ENCODE results near the gene UBE2S. TPM values are rescaled to one million over a fixed set of nuclear protein-coding genes. Genes with fewer than 3 reads are reported as not detected.

Gene UBE2S
- polyA plus RNA-seq, 1 donor from 2014 or later, result 119 TPM

DNA sequence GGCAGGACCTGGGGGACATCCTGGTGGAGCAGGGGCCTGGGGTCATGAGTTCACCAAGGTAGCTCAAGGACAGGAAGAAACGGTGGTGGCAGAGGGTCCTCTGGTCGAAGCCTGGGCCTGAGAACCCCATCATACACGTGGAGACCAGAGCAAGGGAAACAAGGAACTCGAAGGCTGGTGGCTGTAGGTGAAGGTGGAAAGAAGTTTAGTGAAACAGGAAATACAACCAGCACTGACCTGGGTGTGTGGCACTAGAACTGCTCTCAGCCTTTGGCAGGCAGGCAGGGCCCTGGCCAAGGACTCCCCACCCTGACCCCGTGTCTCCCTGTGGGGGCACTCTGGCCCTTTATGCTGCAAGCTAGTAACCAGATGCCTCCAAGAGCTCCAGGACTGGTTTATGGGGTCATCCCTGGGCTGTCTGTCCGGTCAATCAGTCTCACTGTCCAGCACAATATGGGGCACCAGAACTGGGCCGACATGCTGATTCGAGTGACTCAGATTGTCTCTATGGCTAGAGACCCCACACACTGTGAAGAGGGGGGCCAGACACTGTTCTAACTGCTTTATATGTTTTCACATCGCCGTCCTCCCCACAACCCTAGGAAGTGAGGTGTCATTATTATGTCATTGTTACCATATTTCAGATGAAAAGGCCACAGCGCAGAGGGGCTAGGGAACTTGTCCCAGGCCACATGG lies 56.8 kb downstream of the UBE2S start:
- no peaks in the 10 kb centered on the region for H3K9me3 ChIP-seq (ENCODE audit: low read length)

More for the DNA sequence above, 56.8 kb downstream of the UBE2S start:
- H3K9ac ChIP-seq (ENCODE audit: low read length), result no peak overlapping the region
- no peak overlapping the region for H3K4me2 ChIP-seq (ENCODE audit: low read length)
- TF ChIP-seq POLR2AphosphoS5 (IDR thresholded peaks at IDR 0.05), result no peak
- TF ChIP-seq, protein P1, sequence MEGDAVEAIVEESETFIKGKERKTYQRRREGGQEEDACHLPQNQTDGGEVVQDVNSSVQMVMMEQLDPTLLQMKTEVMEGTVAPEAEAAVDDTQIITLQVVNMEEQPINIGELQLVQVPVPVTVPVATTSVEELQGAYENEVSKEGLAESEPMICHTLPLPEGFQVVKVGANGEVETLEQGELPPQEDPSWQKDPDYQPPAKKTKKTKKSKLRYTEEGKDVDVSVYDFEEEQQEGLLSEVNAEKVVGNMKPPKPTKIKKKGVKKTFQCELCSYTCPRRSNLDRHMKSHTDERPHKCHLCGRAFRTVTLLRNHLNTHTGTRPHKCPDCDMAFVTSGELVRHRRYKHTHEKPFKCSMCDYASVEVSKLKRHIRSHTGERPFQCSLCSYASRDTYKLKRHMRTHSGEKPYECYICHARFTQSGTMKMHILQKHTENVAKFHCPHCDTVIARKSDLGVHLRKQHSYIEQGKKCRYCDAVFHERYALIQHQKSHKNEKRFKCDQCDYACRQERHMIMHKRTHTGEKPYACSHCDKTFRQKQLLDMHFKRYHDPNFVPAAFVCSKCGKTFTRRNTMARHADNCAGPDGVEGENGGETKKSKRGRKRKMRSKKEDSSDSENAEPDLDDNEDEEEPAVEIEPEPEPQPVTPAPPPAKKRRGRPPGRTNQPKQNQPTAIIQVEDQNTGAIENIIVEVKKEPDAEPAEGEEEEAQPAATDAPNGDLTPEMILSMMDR (IDR thresholded peaks at IDR 0.05; ENCODE audit: poor library complexity, severe bottlenecking), result no peak
- TF ChIP-seq, protein P2, sequence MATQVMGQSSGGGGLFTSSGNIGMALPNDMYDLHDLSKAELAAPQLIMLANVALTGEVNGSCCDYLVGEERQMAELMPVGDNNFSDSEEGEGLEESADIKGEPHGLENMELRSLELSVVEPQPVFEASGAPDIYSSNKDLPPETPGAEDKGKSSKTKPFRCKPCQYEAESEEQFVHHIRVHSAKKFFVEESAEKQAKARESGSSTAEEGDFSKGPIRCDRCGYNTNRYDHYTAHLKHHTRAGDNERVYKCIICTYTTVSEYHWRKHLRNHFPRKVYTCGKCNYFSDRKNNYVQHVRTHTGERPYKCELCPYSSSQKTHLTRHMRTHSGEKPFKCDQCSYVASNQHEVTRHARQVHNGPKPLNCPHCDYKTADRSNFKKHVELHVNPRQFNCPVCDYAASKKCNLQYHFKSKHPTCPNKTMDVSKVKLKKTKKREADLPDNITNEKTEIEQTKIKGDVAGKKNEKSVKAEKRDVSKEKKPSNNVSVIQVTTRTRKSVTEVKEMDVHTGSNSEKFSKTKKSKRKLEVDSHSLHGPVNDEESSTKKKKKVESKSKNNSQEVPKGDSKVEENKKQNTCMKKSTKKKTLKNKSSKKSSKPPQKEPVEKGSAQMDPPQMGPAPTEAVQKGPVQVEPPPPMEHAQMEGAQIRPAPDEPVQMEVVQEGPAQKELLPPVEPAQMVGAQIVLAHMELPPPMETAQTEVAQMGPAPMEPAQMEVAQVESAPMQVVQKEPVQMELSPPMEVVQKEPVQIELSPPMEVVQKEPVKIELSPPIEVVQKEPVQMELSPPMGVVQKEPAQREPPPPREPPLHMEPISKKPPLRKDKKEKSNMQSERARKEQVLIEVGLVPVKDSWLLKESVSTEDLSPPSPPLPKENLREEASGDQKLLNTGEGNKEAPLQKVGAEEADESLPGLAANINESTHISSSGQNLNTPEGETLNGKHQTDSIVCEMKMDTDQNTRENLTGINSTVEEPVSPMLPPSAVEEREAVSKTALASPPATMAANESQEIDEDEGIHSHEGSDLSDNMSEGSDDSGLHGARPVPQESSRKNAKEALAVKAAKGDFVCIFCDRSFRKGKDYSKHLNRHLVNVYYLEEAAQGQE (IDR thresholded peaks at IDR 0.05; ENCODE audit: borderline replicate concordance), result no peak
- no peak for TF ChIP-seq EP300 (conservative IDR thresholded peaks at IDR 0.05; ENCODE audit: poor library complexity, severe bottlenecking)
- no peak for TF ChIP-seq TAF1 (IDR thresholded peaks at IDR 0.05; ENCODE audit: low read depth)
- TF ChIP-seq MXI1 (conservative IDR thresholded peaks at IDR 0.05; ENCODE audit: poor library complexity, severe bottlenecking), result no peak
- TF ChIP-seq SMC3 (conservative IDR thresholded peaks at IDR 0.05; ENCODE audit: poor library complexity), result no peak
- no peak for TF ChIP-seq EZH2 (IDR thresholded peaks at IDR 0.05; ENCODE audit: borderline replicate concordance, insufficient read depth, low read length, poor library complexity, severe bottlenecking)
- TF ChIP-seq RAD21 (conservative IDR thresholded peaks at IDR 0.05), result no peak
- no peak overlapping the region for H2AFZ ChIP-seq (ENCODE audit: low read depth, low read length)
- H3K36me3 ChIP-seq (ENCODE audit: insufficient read depth, low read length), result no peaks in the 10 kb centered on the region
- no peaks in the 10 kb centered on the region for H4K20me1 ChIP-seq (ENCODE audit: insufficient read depth)
- H3K4me3 ChIP-seq (ENCODE audit: low read length), result no peak overlapping the region
- no peaks in the 10 kb centered on the region for H3K9me2 ChIP-seq (ENCODE audit: insufficient read depth, low read length)
- H3F3A ChIP-seq (ENCODE audit: insufficient read depth, low read length, poor library complexity, severe bottlenecking), result no peaks in the 10 kb centered on the region
- no peaks in the 10 kb centered on the region for H3K79me2 ChIP-seq (replicated peaks; ENCODE audit: insufficient read depth, low read length)
- H3K27me3 ChIP-seq (ENCODE audit: insufficient read depth, low read depth, low read length), result peaks cover 45% of the 10 kb centered on the region
- H3K27ac ChIP-seq (ENCODE audit: low read length), result no peak overlapping the region

Other genes starting within 250 kb of the UBE2S start
- 0.38 and 2.2 TPM in 2 replicates for gene DNAAF3, start 241.2 kb downstream of the UBE2S start, polyA plus RNA-seq
- gene SYT5, start 227.5 kb downstream of the UBE2S start, polyA plus RNA-seq, result 210 and 237 TPM in 2 replicates
- gene PTPRH, start 198.3 kb downstream of the UBE2S start, polyA plus RNA-seq, result 0.54 and 0.56 TPM in 2 replicates
- 0.84 and 2.3 TPM in 2 replicates for gene TMEM86B, start 179.0 kb downstream of the UBE2S start, polyA plus RNA-seq
- gene PPP6R1, start 148.8 kb downstream of the UBE2S start, polyA plus RNA-seq, result 20.0 and 33.0 TPM in 2 replicates
- 61.1 and 86.8 TPM in 2 replicates for gene HSPBP1, start 127.7 kb downstream of the UBE2S start, polyA plus RNA-seq
- gene BRSK1, start 123.8 kb downstream of the UBE2S start, polyA plus RNA-seq, result 213 and 244 TPM in 2 replicates
- gene TMEM150B, start 82.4 kb downstream of the UBE2S start, polyA plus RNA-seq, result not detected in 2 replicates
- gene KMT5C, start 67.9 kb downstream of the UBE2S start, polyA plus RNA-seq, result 50.9 and 72.1 TPM in 2 replicates
- 0.17 TPM in 1 of 2 replicates, not detected in the other for gene COX6B2, start 53.1 kb downstream of the UBE2S start, polyA plus RNA-seq
- gene GARIN5B, start 44.5 kb downstream of the UBE2S start, polyA plus RNA-seq, result not detected in 2 replicates
- 0.62 and 1.7 TPM in 2 replicates for gene IL11, start 37.3 kb downstream of the UBE2S start, polyA plus RNA-seq
- not detected in 2 replicates for gene TMEM190, start 31.0 kb downstream of the UBE2S start, polyA plus RNA-seq
- not detected in 2 replicates for gene TMEM238, start 23.5 kb downstream of the UBE2S start, polyA plus RNA-seq
- 135 and 195 TPM in 2 replicates for gene RPL28, start 21.9 kb downstream of the UBE2S start, polyA plus RNA-seq
- gene SHISA7, start 35.5 kb upstream of the UBE2S start, polyA plus RNA-seq, result 4.5 and 7.1 TPM in 2 replicates
- gene ISOC2, start 53.9 kb upstream of the UBE2S start, polyA plus RNA-seq, result 47.7 and 48.1 TPM in 2 replicates
- 0.19 and 3.0 TPM in 2 replicates for gene C19orf85, start 57.0 kb upstream of the UBE2S start, polyA plus RNA-seq
- gene ZNF628, start 68.8 kb upstream of the UBE2S start, polyA plus RNA-seq, result 0.37 and 0.68 TPM in 2 replicates
- gene NAT14, start 77.4 kb upstream of the UBE2S start, polyA plus RNA-seq, result 129 and 145 TPM in 2 replicates
- 0.45 and 1.4 TPM in 2 replicates for gene SSC5D, start 80.6 kb upstream of the UBE2S start, polyA plus RNA-seq
- gene SBK2, start 129.3 kb upstream of the UBE2S start, polyA plus RNA-seq, result not detected in 2 replicates
- not detected in 2 replicates for gene SBK3, start 137.8 kb upstream of the UBE2S start, polyA plus RNA-seq
- 7.4 and 10.8 TPM in 2 replicates for gene ZNF579, start 173.1 kb upstream of the UBE2S start, polyA plus RNA-seq
- 5.1 and 7.4 TPM in 2 replicates for gene FIZ1, start 191.7 kb upstream of the UBE2S start, polyA plus RNA-seq
- 3.2 and 3.9 TPM in 2 replicates for gene ZNF524, start 192.5 kb upstream of the UBE2S start, polyA plus RNA-seq
- gene ZNF865, start 197.9 kb upstream of the UBE2S start, polyA plus RNA-seq, result 1.7 and 2.1 TPM in 2 replicates
- 10.3 and 10.7 TPM in 2 replicates for gene ZNF784, start 216.8 kb upstream of the UBE2S start, polyA plus RNA-seq
- 11.7 and 17.3 TPM in 2 replicates for gene ZNF580, start 233.2 kb upstream of the UBE2S start, polyA plus RNA-seq
- 14.8 and 15.3 TPM in 2 replicates for gene ZNF581, start 235.9 kb upstream of the UBE2S start, polyA plus RNA-seq
- 33.8 and 40.7 TPM in 2 replicates for gene CCDC106, start 240.4 kb upstream of the UBE2S start, polyA plus RNA-seq
- 129 and 158 TPM in 2 replicates for gene U2AF2, start 247.2 kb upstream of the UBE2S start, polyA plus RNA-seq